A172 (cell line): ENCODE data around the gene TGFBI. TPM values are rescaled to one million over a fixed set of nuclear protein-coding genes. Genes with fewer than 3 reads are reported as not detected.
A peak's percentile ranks its signal among the peaks of the same experiment; 100 is the strongest.

Source experiments
- DNase-seq: peaks from one replicate; pipeline ENCODE4 v3.0.0-alpha.2; 2015; ENCODE audit warnings: low spot score
- total RNA-seq: library from RNA; depleted of rRNA; stranded (reverse); fragments of >200 nt; shearing (Covaris generic); gene quantifications from 2 replicates; pipeline ENCODE4 v1.2.3, GENCODE V29; 2014; rRNA removed

The TGFBI gene
- total RNA-seq, 1 experiment from 2014 or later = 11.6 TPM

- DNase-seq = no peak
These were observed 59.4 kb downstream of the TGFBI start for GRCh38 chr5:136087961-136088871.

- DNase-seq = peak; percentile 62
These were observed 61.0 kb downstream of the TGFBI start for GRCh38 chr5:136089791-136090190.

DNA sequence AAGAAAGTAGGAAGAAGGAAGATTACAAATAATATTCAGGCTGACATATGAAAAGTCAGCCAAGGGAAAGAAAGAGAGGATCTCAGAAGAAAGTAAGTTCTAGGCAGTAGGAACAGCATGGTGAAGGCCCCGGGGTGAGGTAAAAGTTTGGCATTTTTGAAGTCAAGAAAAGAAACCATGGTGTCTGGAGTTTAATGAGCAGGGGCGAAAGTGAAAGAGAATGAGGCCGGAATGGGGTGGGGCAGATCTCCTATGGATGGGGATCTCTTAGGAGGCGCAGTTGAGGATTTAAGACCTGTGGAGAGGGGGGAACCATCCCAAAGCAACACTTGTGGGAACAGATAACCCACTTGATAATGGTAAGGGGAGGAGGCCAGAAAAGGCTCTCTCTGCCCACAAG, 61.5 kb downstream of the TGFBI start:
- DNase-seq = no peak

GRCh38 chr5:136094189-136094912, 65.6 kb downstream of the TGFBI start:
- no peak for DNase-seq

DNA sequence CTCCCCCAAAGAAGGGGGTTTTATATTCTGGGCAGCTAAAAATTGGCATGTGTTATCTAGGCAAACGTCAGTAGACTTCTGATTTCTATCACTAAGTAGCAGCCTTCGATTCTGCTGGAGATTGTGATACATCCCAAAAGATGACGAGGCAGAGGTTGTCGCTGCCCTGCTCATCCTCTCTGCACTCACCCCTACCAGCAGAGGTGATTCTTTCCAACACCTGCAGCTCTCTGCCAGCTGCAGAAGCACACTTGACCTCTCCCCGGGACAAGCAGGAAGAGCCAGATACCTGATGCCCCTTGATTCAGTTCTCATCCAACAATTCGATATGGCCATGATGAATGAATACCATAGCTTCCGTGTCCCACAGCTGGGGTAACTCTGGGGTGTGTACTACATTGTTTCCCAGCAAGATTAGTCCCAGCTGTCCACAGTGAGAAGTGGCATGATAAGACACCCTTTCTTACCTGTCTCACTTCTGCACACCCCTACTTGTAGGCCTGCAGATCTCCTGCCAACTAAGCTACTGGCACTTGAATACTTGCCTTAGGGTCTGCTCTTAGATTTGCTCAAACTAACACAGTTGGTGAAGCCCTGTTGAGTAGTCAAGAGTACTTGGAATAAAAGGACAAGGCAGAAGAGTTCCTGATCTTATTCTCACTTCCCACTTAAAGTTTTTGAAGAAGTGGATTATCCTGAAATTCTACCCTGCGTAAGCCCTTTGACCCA, 66.3 kb downstream of the TGFBI start:
- no peak for DNase-seq

- no peak for DNase-seq
These were observed 69.4 kb downstream of the TGFBI start for GRCh38 chr5:136098176-136098575.

DNA sequence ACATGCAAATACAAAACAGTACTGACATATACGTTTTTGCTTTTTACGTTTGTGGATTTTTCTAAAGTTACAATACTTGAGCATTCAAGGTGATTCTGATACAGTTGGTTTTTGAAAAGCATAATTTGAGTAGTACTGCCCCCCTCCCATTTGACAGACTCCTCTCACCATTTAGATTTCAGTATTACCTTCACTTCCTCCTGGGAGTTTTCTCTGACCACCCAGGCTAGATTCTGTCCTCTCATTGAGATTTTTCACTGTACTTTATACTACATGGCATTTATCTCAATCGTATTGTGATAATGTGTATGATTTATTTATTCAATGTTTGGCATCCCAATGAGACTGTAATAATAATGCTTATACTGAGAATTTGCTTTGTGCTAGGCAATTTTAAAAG, 71.1 kb downstream of the TGFBI start:
- no peak for DNase-seq

GRCh38 chr5:136101884-136102283, 73.1 kb downstream of the TGFBI start:
- no peak for DNase-seq

GRCh38 chr5:136103118-136103517, 74.3 kb downstream of the TGFBI start:
- DNase-seq = no peak

GRCh38 chr5:136104306-136104965, 75.6 kb downstream of the TGFBI start:
- no peak for DNase-seq

DNA sequence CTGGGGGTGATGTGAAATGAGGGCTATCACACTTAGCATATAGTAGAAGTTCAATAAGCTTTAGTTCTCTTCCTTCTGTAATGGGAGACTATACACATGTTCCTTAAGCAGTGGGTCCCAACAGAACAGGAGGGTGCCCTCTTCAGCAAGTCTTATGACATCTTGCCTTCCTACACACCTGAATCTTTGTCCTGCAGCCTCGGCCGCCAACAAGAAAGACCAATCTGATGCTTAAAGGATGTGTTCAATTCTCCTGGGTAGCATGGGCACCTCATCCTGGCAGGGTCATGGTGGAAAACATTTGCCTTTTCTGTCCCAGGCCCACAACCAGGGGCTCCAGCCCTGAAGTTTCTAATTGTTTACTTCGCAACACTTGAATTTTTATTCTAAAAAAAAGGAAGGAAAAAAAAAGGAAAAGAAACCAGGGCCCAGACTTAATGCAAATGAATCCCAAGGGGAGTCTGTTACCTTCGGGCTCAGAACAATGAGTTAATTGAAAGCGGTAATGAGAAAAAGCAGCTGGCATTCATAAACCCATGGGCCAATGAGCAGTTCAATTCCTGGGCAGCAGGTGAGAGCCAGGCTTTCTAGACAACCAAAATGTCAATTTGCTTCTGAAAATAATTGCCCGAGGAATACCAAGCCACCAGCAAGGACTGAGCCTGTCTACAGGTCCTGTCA, 77.7 kb downstream of the TGFBI start:
- no peak for DNase-seq

DNA sequence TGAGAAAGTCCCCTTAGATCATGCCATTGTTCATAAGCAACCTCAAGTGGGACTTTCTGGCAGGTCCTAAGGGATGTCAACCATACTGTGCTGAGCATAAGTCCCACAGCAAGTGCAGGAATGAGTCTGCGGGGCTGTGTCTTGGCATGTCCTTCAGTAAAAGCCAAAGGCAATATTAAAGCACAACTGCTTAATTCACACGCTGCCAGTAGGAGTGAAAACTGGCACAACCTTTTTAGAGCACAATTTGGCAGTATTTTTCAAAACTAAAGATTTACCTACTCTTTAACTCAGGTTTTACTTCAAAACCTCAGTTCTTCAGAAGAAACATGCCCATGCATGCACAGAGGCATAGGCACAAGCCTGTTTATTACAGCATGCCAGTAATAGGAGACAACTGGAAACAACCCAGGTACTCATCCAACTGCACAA, 79.4 kb downstream of the TGFBI start:
- no peak for DNase-seq

DNA sequence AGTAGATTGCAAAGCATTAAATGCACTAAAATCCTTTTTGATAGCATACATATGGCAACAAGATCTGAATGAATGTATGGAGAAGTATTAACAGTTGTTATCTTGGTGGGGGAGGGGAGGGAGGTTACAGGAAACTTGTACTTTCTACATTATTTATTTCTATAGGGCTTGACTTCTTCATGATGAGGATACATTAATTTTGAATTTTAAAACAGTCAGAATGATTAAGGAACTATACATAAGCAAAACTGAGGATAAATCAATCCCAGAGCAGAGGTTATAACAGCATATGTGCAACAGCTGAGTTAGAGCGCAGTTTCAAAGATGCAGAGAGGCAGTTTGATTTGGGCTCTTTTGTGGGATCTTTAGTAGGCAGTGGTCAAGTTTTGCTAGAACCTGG, 80.0 kb downstream of the TGFBI start:
- DNase-seq = no peak

DNA sequence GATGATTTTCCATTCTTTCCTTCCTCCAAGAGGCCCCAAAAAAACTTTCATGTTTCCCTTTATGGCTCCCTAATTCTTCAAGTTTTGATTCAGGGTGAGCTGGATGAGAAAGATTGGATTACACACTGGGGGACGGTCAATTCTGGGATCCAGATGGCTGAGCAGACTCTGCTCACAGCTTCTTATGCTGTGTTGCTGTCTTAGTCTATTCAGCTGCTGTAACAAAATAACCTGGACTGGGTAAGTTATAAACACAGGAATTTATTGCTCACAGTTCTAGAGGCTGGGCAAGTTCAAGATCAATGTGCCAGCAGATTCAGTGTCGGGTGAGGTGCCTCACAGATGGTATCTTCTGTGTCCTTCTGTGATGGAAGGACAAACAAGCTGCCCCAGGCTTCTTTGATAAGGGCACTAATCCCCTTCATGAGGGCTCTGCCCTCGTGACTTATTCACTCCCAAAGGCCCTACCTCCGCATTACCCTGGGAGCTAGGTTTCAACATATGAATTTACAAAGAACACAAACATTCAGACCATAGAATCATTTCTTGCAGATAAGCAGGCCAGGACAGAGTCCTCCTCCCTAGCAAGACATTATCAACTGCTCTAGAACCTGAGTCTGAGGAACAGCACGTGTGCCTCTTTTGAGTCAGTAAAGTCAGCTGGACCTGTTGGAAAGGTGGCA, 80.8 kb downstream of the TGFBI start:
- DNase-seq = no peak

Other genes with a start within 250 kb of the TGFBI start
- gene SLC25A48, start 194.3 kb upstream of the TGFBI start, total RNA-seq = not detected in 2 replicates
- gene IL9, start 133.1 kb upstream of the TGFBI start, total RNA-seq = not detected in 2 replicates
- not detected in 2 replicates for gene LECT2, start 74.0 kb upstream of the TGFBI start, total RNA-seq
- gene SMAD5, start 103.9 kb downstream of the TGFBI start, total RNA-seq = 55.9 and 58.8 TPM in 2 replicates
- gene SMIM32, start 164.2 kb downstream of the TGFBI start, total RNA-seq = not detected in 2 replicates